H1 (cell line): ENCODE measurements around the gene SHISA9.

Experiments used
- CEBPB ChIP-seq: IDR thresholded peaks from 2 replicates; pipeline ENCODE4 v1.6.1; 2012; ENCODE audit warnings: low read depth, low read length
- EP300 ChIP-seq, 2 experiments: IDR thresholded peaks; 1 replicate in 1 of 2; 2 replicates in 1 of 2; pipeline ENCODE4 v1.6.1; 2011 to 2012; ENCODE audit warnings: low read depth in 2 of 2, low read length in 2 of 2, mild to moderate bottlenecking in 2 of 2, borderline replicate concordance in 1 of 2, inconsistent platforms in 1 of 2, moderate library complexity in 1 of 2
- JUND ChIP-seq: IDR thresholded peaks from 2 replicates; pipeline ENCODE4 v1.6.1; 2011; ENCODE audit warnings: mild to moderate bottlenecking, improper control_type of control experiment, low read length
- POLR2A ChIP-seq, 2 experiments: IDR thresholded peaks; 1 replicate in 1 of 2; 2 replicates in 1 of 2; pipeline ENCODE4 v1.6.1; 2011; ENCODE audit warnings: low read depth in 2 of 2, low read length in 2 of 2, mild to moderate bottlenecking in 2 of 2; ENCODE audit errors: control extremely low read depth in 1 of 2
- RAD21 ChIP-seq, 2 experiments: IDR thresholded peaks in 1 of 2; conservative IDR thresholded peaks in 1 of 2; 2 replicates each; pipeline ENCODE4 v1.6.1; 2011; ENCODE audit warnings: low read depth in 2 of 2, low read length in 2 of 2, improper control_type of control experiment in 1 of 2, inconsistent platforms in 1 of 2, mild to moderate bottlenecking in 1 of 2, moderate library complexity in 1 of 2
- TF ChIP-seq, protein P1 (sequence below), 3 experiments: IDR thresholded peaks; 1 replicate in 2 of 3; 2 replicates in 1 of 3; pipeline versions ENCODE4 v1.5.1 to v1.6.1; 2011; ENCODE audit warnings: low read length in 3 of 3, mild to moderate bottlenecking in 3 of 3, inconsistent platforms in 2 of 3, low read depth in 1 of 3, moderate library complexity in 1 of 3; ENCODE audit not compliant: insufficient read depth in 1 of 3; ENCODE audit errors: control extremely low read depth in 1 of 3

GRCh38 chr16:12936391-12936790 lies 35.0 kb downstream of the SHISA9 start:
- TF ChIP-seq, protein P1, sequence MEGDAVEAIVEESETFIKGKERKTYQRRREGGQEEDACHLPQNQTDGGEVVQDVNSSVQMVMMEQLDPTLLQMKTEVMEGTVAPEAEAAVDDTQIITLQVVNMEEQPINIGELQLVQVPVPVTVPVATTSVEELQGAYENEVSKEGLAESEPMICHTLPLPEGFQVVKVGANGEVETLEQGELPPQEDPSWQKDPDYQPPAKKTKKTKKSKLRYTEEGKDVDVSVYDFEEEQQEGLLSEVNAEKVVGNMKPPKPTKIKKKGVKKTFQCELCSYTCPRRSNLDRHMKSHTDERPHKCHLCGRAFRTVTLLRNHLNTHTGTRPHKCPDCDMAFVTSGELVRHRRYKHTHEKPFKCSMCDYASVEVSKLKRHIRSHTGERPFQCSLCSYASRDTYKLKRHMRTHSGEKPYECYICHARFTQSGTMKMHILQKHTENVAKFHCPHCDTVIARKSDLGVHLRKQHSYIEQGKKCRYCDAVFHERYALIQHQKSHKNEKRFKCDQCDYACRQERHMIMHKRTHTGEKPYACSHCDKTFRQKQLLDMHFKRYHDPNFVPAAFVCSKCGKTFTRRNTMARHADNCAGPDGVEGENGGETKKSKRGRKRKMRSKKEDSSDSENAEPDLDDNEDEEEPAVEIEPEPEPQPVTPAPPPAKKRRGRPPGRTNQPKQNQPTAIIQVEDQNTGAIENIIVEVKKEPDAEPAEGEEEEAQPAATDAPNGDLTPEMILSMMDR (IDR thresholded peaks at IDR 0.05; ENCODE audit: control extremely low read depth in 1 of 3, insufficient read depth in 1 of 3, low read depth in 1 of 3, low read length in 3 of 3) = no peak
- TF ChIP-seq JUND = no peak
- no peak for TF ChIP-seq EP300 (IDR thresholded peaks at IDR 0.05; ENCODE audit: borderline replicate concordance in 1 of 2, low read depth in 2 of 2, low read length in 2 of 2)
- TF ChIP-seq CEBPB = no peak
- no peak for TF ChIP-seq POLR2A (IDR thresholded peaks at IDR 0.05; ENCODE audit: control extremely low read depth in 1 of 2, low read depth in 2 of 2, low read length in 2 of 2)
- no peak for TF ChIP-seq RAD21 (IDR thresholded peaks at IDR 0.05 in 1 of 2, conservative IDR thresholded peaks at IDR 0.05 in 1 of 2; ENCODE audit: low read depth in 2 of 2, low read length in 2 of 2)
